Gastrocnemius medialis (tissue), 4 donors: ENCODE results near the gene PVR. TPM values are rescaled to one million over a fixed set of nuclear protein-coding genes. Genes with fewer than 3 reads are reported as not detected.
A peak's percentile ranks its signal among the peaks of the same experiment; 100 is the strongest.
"Not testable (repeated sequence)": the region's sequence is repeated elsewhere in the genome, so short reads cannot be mapped to it uniquely, and the experiment has no call there.

Source experiments
- ATAC-seq, 2 donors: fragments of 150-250 bp; one replicate each; pipeline ENCODE4 v1.9.1; 2016
- DNase-seq, 2 donors: peaks; one replicate each; pipeline ENCODE4 v3.0.0-alpha.2; 2019
- H3K27ac ChIP-seq, 4 donors: fragments of 200-600 bp; sonication (generic); 1 replicate in 1 of 4; 2 replicates in 3 of 4; pipeline ENCODE4 v1.5.1; 2016 to 2018; ENCODE audit warnings: mild to moderate bottlenecking in 2 of 4, moderate library complexity in 1 of 4
- H3K27me3 ChIP-seq, 3 donors: fragments of 200-600 bp; sonication (generic) in 2 of 3; 1 replicate in 1 of 3; 2 replicates in 2 of 3; pipeline versions ENCODE4 v1.5.1 to v1.6.0; 2016 to 2019; ENCODE audit warnings: mild to moderate bottlenecking in 1 of 3, moderate library complexity in 1 of 3
- H3K36me3 ChIP-seq, 2 donors: fragments of 200-600 bp; sonication (generic) in 1 of 2; one replicate each; pipeline ENCODE4 v1.5.1; 2017 to 2018
- H3K4me1 ChIP-seq, 2 donors: fragments of 200-600 bp; sonication (generic) in 1 of 2; one replicate each; pipeline ENCODE4 v1.5.1; 2016 to 2017; ENCODE audit warnings: mild to moderate bottlenecking in 2 of 2
- H3K4me3 ChIP-seq, 4 donors: fragments of 200-600 bp; sonication (generic) in 3 of 4; 1 replicate in 1 of 4; 2 replicates in 3 of 4; pipeline ENCODE4 v1.5.1; 2016 to 2019; ENCODE audit warnings: mild to moderate bottlenecking in 2 of 4
- H3K9me3 ChIP-seq, 3 donors: fragments of 200-600 bp; sonication (generic) in 2 of 3; 1 replicate in 1 of 3; 2 replicates in 2 of 3; pipeline ENCODE4 v1.5.1; 2016 to 2019
- CTCF ChIP-seq, 5 experiments: fragments of 450-650 bp in 3 of 5; fragments of 200-600 bp in 2 of 5; sonication (generic) in 2 of 5; IDR thresholded peaks in 4 of 5; conservative IDR thresholded peaks in 1 of 5; 1 replicate in 4 of 5; 2 replicates in 1 of 5; pipeline ENCODE4 v1.5.1; 2016 to 2019; ENCODE audit warnings: antibody characterized with exemption in 5 of 5, mild to moderate bottlenecking in 3 of 5, moderate library complexity in 3 of 5
- POLR2A ChIP-seq, 2 donors: fragments of 450-650 bp; IDR thresholded peaks; one replicate each; pipeline ENCODE4 v1.6.1; 2017; ENCODE audit warnings: antibody characterized with exemption in 2 of 2, mild to moderate bottlenecking in 2 of 2, moderate library complexity in 2 of 2
- in situ Hi-C, 4 donors: fragments of 200-750 bp; cut with MboI; loops; one replicate each; pipeline versions ENCODE4 v1.15.0 to v1.8.0; 2017; ENCODE audit warnings: low sequenced_read_pairs in 4 of 4
- intact Hi-C: fragments of 100-400 bp; cut with DNase I; formaldehyde crosslinking; loops from one replicate; pipeline ENCODE4 v1.15.1; 2023; ENCODE audit warnings: low total_unique reads
- total RNA-seq, 4 donors: library from RNA; depleted of rRNA; stranded (reverse); fragments of >200 nt; gene quantifications; one replicate each; pipeline versions ENCODE4 v1.1.0 to v1.2.3, GENCODE V29; 2016

The PVR gene
- total RNA-seq, 4 donors from 2014 or later: 27.3 to 60.2 (median 33.9) TPM

GRCh38 chr19:44680536-44680935 is 36.8 kb downstream of the PVR start:
- DNase-seq: no peak
- peaks cover 0 to 67% of the 10 kb centered on the region in 2 donors for H3K36me3 ChIP-seq
- intact Hi-C loops: no loop called here

GRCh38 chr19:44681992-44682790 is 38.5 kb downstream of the PVR start:
- intact Hi-C loops: no loop called here
- H3K4me1 ChIP-seq: no peaks in the 10 kb centered on the region
- H3K36me3 ChIP-seq: peaks cover 0 to 54% of the 10 kb centered on the region in 2 donors
- H3K27ac ChIP-seq: no peak overlapping the region
- H3K9me3 ChIP-seq: no peaks in the 10 kb centered on the region
- no peak for TF ChIP-seq CTCF (IDR thresholded peaks at IDR 0.05 in 4 of 5, conservative IDR thresholded peaks at IDR 0.05 in 1 of 5)
- ATAC-seq (no peak), DNase-seq (no peak)
- H3K27me3 ChIP-seq: no peaks in the 10 kb centered on the region
- H3K4me3 ChIP-seq: no peak overlapping the region
- in situ Hi-C loops: no loop called here

More at GRCh38 chr19:44680536-44680935, 36.8 kb downstream of the PVR start:
- no peak for TF ChIP-seq CTCF (IDR thresholded peaks at IDR 0.05 in 4 of 5, conservative IDR thresholded peaks at IDR 0.05 in 1 of 5)
- no peak for TF ChIP-seq POLR2A (IDR thresholded peaks at IDR 0.05)
- no peak overlapping the region for H3K27ac ChIP-seq
- no peaks in the 10 kb centered on the region for H3K4me1 ChIP-seq
- no peaks in the 10 kb centered on the region for H3K9me3 ChIP-seq
- no peak for ATAC-seq
- no peaks in the 10 kb centered on the region for H3K27me3 ChIP-seq
- in situ Hi-C loops: no loop called here
- no peak overlapping the region for H3K4me3 ChIP-seq

GRCh38 chr19:44682807-44683206 is 39.1 kb downstream of the PVR start:
- in situ Hi-C loops: no loop called here
- TF ChIP-seq POLR2A (IDR thresholded peaks at IDR 0.05): no peak
- no peak for TF ChIP-seq CTCF (IDR thresholded peaks at IDR 0.05 in 4 of 5, conservative IDR thresholded peaks at IDR 0.05 in 1 of 5)
- H3K36me3 ChIP-seq: peaks cover 0 to 54% of the 10 kb centered on the region in 2 donors

DNA sequence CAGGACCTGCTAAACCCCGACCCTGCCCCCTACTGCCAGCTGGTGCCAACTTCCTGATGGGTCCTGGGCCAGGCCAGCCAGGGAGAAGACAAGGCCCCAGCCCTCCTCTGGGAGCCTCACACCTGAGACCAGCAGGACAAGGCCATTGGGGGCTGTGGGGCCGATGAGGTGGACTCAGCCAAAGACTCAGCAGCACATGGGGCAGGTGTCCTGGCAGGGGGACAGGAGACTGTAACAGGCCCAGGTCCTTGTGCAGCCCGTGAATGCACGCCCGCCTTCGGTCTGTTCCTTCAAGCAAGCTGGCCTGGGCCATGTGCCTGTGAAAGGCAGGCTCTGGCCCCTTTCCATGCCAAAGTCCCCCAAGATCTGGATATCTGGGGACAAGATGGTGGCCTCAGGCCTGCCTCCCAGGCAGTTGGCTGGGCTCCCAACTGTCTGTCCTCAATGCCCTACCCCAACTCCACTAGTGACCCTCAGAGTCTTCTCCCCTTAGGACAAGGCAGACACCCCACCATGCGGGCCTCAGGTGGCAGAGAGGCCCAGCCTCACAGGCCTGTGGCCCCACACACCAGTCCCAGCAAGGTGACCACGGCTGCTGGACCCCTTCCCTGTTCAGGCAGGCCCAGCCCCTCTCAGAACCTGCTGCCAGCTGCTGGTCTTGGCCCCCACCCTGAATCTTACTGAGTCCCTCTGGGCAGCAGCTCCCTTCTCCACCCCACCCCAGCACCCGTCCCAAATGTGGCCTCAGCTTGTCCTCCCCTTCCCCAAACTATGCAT is 39.9 kb downstream of the PVR start:
- H3K36me3 ChIP-seq: peaks cover 0 to 48% of the 10 kb centered on the region in 2 donors
- H3K27ac ChIP-seq: peak overlapping the region in 3 of 4 donors; percentile 54 to 61 (median 59)
- intact Hi-C loops: no loop called here
- no peak overlapping the region for H3K4me3 ChIP-seq
- no peak for ATAC-seq
- H3K27me3 ChIP-seq: no peaks in the 10 kb centered on the region
- no peak for TF ChIP-seq CTCF (IDR thresholded peaks at IDR 0.05 in 4 of 5, conservative IDR thresholded peaks at IDR 0.05 in 1 of 5)
- no peak for TF ChIP-seq POLR2A (IDR thresholded peaks at IDR 0.05)
- no peaks in the 10 kb centered on the region for H3K4me1 ChIP-seq
- H3K9me3 ChIP-seq: no peaks in the 10 kb centered on the region
- in situ Hi-C loops: no loop called here
- DNase-seq: no peak

More at GRCh38 chr19:44682807-44683206, 39.1 kb downstream of the PVR start:
- Histone ChIP-seq H3K4me3 (no peak overlapping the region), H3K27me3 (no peaks in the 10 kb centered on the region), H3K9me3 (no peaks in the 10 kb centered on the region), H3K27ac (no peak overlapping the region), H3K4me1 (no peaks in the 10 kb centered on the region)
- intact Hi-C loops: no loop called here
- ATAC-seq (no peak), DNase-seq (no peak)

DNA sequence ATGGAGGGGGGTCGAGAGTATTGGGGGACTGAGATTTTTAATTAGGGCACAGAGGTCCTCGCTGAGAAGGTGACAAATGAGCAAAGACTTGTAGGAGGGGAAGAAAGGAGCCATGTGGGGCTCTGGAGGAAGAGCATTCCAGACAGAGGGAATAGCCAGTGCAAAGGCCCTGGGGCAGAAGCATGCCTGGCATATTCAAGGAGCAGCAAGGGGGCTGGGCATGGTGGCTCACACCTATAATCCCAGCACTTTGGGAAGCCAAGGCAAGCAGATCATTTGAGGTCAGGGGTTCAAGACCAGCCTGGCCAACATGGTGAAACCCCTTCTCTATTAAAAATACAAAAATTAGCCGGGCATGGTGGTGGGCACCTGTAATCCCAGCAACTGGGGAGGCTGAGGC is 40.7 kb downstream of the PVR start:
- peak overlapping the region; percentile 9 to 61 (median 56) for H3K27ac ChIP-seq
- intact Hi-C loops, DNase-seq, ATAC-seq, H3K27me3 ChIP-seq, H3K4me3 ChIP-seq, in situ Hi-C loops, H3K4me1 ChIP-seq, H3K9me3 ChIP-seq: not testable (repeated sequence)
- H3K36me3 ChIP-seq: peaks cover 0 to 40% of the 10 kb centered on the region in 2 donors
